Uterus (tissue), 4 donors: ENCODE data around the gene LSM14A. TPM values are rescaled to one million over a fixed set of nuclear protein-coding genes. Genes with fewer than 3 reads are reported as not detected.

Experiments
- DNase-seq, 2 donors: peaks; one replicate each; pipeline ENCODE4 v3.0.0-alpha.2; 2019 to 2020
- H3K27ac ChIP-seq, 2 donors: fragments of 200-600 bp; sonication (generic); 1 replicate in 1 of 2; 2 replicates in 1 of 2; pipeline ENCODE4 v1.5.1; 2016 to 2018
- H3K27me3 ChIP-seq, 2 donors: fragments of 200-600 bp; sonication (generic); one replicate each; pipeline ENCODE4 v1.5.1; 2018 to 2019; ENCODE audit warnings: control low read depth in 1 of 2
- H3K36me3 ChIP-seq, 2 donors: fragments of 200-600 bp; sonication (generic); one replicate each; pipeline ENCODE4 v1.5.1; 2019; ENCODE audit warnings: control low read depth in 1 of 2
- H3K4me1 ChIP-seq, 2 donors: fragments of 200-600 bp; sonication (generic); one replicate each; pipeline ENCODE4 v1.5.1; 2018 to 2019; ENCODE audit warnings: control low read depth in 1 of 2
- H3K4me3 ChIP-seq, 2 donors: fragments of 200-600 bp; sonication (generic); 1 replicate in 1 of 2; 2 replicates in 1 of 2; pipeline ENCODE4 v1.5.1; 2018 to 2019; ENCODE audit warnings: mild to moderate bottlenecking in 1 of 2
- H3K9me3 ChIP-seq, 2 donors: fragments of 200-600 bp; sonication (generic); one replicate each; pipeline ENCODE4 v1.5.1; 2019; ENCODE audit warnings: control low read depth in 1 of 2
- CTCF ChIP-seq, 4 experiments: fragments of 200-600 bp in 2 of 4; fragments of 450-650 bp in 2 of 4; sonication (generic) in 2 of 4; IDR thresholded peaks; one replicate each; pipeline ENCODE4 v1.5.1; 2016 to 2019; ENCODE audit warnings: antibody characterized with exemption in 4 of 4, mild to moderate bottlenecking in 2 of 4, moderate library complexity in 1 of 4
- POLR2A ChIP-seq, 2 donors: fragments of 450-650 bp; IDR thresholded peaks; one replicate each; pipeline ENCODE4 v1.6.1; 2016; ENCODE audit warnings: antibody characterized with exemption in 2 of 2, mild to moderate bottlenecking in 1 of 2, moderate library complexity in 1 of 2
- intact Hi-C: fragments of 100-400 bp; cut with DNase I; formaldehyde crosslinking; loops from one replicate; pipeline ENCODE4 v1.15.1; 2023; ENCODE audit warnings: low total_unique reads
- total RNA-seq, 4 donors: library from RNA; depleted of rRNA in 3 of 4; stranded (reverse); fragments of >200 nt in 3 of 4; gene quantifications; one replicate each; pipeline versions ENCODE4 v1.1.0 to v1.2.4, GENCODE V29; 2014 to 2023
- donor health status: DM: yes; HTN: yes; CAD: no.

LSM14A gene
- total RNA-seq, 4 donors from 2014 or later: 57.1 to 161 (median 119) TPM

DNA sequence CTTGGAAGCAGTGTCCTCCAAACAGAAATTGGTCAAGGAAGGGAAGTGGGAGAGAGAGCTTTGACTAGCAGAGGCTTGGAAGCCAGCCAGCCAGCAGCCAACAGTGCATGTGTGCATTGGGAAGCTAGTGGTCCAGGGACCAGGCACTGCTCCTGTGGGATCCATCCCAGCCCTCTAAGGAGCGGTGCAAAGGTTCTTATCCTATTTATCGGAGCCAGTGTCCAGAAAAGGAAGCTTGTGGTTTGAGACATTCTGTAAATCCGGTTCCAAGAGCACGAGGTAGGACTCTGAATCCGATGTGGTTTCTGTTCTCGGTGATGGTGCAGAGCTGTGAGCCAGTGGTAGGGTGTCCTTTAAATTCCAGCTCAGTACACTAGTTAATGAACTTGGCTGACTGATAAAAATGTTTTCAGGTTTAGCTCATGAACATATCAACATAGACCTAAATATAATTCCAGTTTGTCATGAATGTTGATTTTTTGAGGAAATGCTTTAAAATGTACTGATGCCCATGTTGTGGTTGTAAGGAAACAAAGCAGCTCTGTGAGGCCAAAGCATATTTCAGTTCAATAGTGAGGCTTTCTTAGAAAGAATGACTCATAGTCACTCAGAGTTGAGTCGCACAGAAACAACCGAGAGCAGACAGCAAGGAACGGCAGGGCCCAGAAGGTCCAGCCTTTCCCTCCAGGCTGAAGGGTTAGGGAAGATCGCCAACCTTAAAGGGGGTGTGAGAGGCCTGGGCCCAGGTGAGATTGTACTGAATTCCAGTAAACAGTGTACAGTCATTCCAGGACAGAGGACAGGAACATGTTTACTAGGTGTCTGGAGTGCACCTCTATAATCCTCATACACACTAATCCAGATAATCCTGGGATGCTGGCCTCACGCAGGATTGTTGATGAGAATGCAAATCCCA, 60.5 kb downstream of the LSM14A start:
- DNase-seq: peak; percentile 30 to 48
- Histone ChIP-seq H3K9me3 (no peaks in the 10 kb centered on the region), H3K27me3 (no peaks in the 10 kb centered on the region), H3K4me3 (no peak overlapping the region), H3K36me3 (no peaks in the 10 kb centered on the region), H3K27ac (peak overlapping the region; percentile 59 to 80), H3K4me1 (no peaks in the 10 kb centered on the region)
- intact Hi-C loops: no loop called here
- TF ChIP-seq POLR2A (IDR thresholded peaks at IDR 0.05): no peak
- TF ChIP-seq CTCF (IDR thresholded peaks at IDR 0.05): no peak

DNA sequence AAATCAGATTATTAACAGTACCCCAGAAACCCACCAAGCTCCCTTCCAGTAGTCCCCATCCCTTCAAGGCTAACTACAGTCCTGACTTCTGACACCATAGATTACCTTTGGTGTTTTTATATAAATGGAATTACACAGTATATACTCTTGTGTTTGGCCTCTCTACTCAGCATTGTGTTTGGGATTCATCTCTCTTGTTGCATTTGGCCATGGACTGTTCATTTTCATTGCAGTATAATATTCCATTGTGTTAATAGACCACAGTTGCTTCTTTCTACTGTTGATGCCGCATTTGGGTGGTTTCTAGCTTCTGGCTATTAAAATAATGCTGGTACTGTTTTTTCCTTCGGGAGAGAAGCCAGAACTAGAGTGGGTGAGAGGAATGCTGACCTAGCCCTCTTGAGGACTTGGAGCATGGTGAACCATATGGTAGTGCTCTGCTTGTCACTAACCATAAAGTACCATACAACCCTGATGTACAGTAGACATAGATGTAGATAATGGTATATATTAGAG, 63.2 kb downstream of the LSM14A start:
- no peak for TF ChIP-seq POLR2A (IDR thresholded peaks at IDR 0.05)
- TF ChIP-seq CTCF (IDR thresholded peaks at IDR 0.05): no peak
- no peaks in the 10 kb centered on the region for H3K27me3 ChIP-seq
- no peak overlapping the region for H3K4me3 ChIP-seq
- DNase-seq: no peak
- no peaks in the 10 kb centered on the region for H3K9me3 ChIP-seq
- H3K36me3 ChIP-seq: no peaks in the 10 kb centered on the region
- no peaks in the 10 kb centered on the region for H3K4me1 ChIP-seq
- intact Hi-C loops: no loop called here
- H3K27ac ChIP-seq: no peak overlapping the region

- Histone ChIP-seq H3K36me3 (no peaks in the 10 kb centered on the region), H3K27ac (no peak overlapping the region), H3K27me3 (no peaks in the 10 kb centered on the region), H3K4me3 (no peak overlapping the region), H3K9me3 (no peaks in the 10 kb centered on the region), H3K4me1 (no peaks in the 10 kb centered on the region)
- DNase-seq: no peak
- no peak for TF ChIP-seq POLR2A (IDR thresholded peaks at IDR 0.05)
- TF ChIP-seq CTCF (IDR thresholded peaks at IDR 0.05): no peak
- intact Hi-C loops: no loop called here
Observed at GRCh38 chr19:34236035-34236987, 64.0 kb downstream of the LSM14A start.

GRCh38 chr19:34237283-34237682, 65.0 kb downstream of the LSM14A start:
- TF ChIP-seq POLR2A (IDR thresholded peaks at IDR 0.05) (no peak), CTCF (IDR thresholded peaks at IDR 0.05) (no peak)
- intact Hi-C loops: no loop called here

More at GRCh38 chr19:34237283-34237682, 65.0 kb downstream of the LSM14A start:
- Histone ChIP-seq H3K27me3 (no peaks in the 10 kb centered on the region), H3K27ac (no peak overlapping the region), H3K36me3 (no peaks in the 10 kb centered on the region), H3K4me3 (no peak overlapping the region), H3K4me1 (no peaks in the 10 kb centered on the region), H3K9me3 (no peaks in the 10 kb centered on the region)
- DNase-seq: no peak
